Measurements from ENCODE around the gene PAF1.

GRCh38 chr19:39370735-39371134 is 20.2 kb downstream of the PAF1 start:
- TF ChIP-seq CTCF (optimal IDR thresholded peaks at IDR 0.05 in 1 of 3, IDR thresholded peaks at IDR 0.05 in 1 of 3, conservative IDR thresholded peaks at IDR 0.05 in 1 of 3; ENCODE audit: extremely low read depth in 1 of 3, insufficient read depth in 2 of 3, low read length in 3 of 3) (no peak), EZH2 (IDR thresholded peaks at IDR 0.05; ENCODE audit: low read length) (no peak)

Data from keratinocyte (primary cell).